Parathyroid adenoma (tissue), 2 donors: ENCODE data around the gene APRT.

Experiments used
- H2AFZ ChIP-seq: fragments of 300-600 bp; sonication (generic); one replicate; pipeline ENCODE4 v1.7.0; 2017; ENCODE audit warnings: antibody characterized with exemption, mild to moderate bottlenecking
- H3K27ac ChIP-seq: fragments of 300-600 bp; sonication (generic); one replicate; pipeline ENCODE4 v1.7.0; 2017
- H3K27me3 ChIP-seq: fragments of 300-600 bp; sonication (generic); one replicate; pipeline ENCODE4 v1.7.0; 2017; ENCODE audit warnings: low read length; ENCODE audit not compliant: control insufficient read depth, insufficient read depth
- H3K36me3 ChIP-seq: fragments of 300-600 bp; sonication (generic); one replicate; pipeline ENCODE4 v1.7.0; 2017; ENCODE audit warnings: low read length; ENCODE audit not compliant: control insufficient read depth, insufficient read depth
- H3K4me1 ChIP-seq: fragments of 300-600 bp; sonication (generic); one replicate; pipeline ENCODE4 v1.7.0; 2017; ENCODE audit warnings: control low read depth
- H3K4me2 ChIP-seq: fragments of 300-600 bp; sonication (generic); one replicate; pipeline ENCODE4 v1.7.0; 2017; ENCODE audit warnings: low read length
- H3K4me3 ChIP-seq: fragments of 300-600 bp; sonication (generic); one replicate; pipeline ENCODE4 v1.7.0; 2017; ENCODE audit warnings: low read depth, low read length
- H3K79me2 ChIP-seq: fragments of 300-600 bp; sonication (generic); one replicate; pipeline ENCODE4 v1.7.0; 2017; ENCODE audit warnings: control low read depth
- H3K9ac ChIP-seq: fragments of 300-600 bp; sonication (generic); one replicate; pipeline ENCODE4 v1.7.0; 2017; ENCODE audit warnings: mild to moderate bottlenecking
- H3K9me3 ChIP-seq: fragments of 300-600 bp; sonication (generic); one replicate; pipeline ENCODE4 v1.7.0; 2017; ENCODE audit warnings: low read length; ENCODE audit not compliant: control insufficient read depth
- TF ChIP-seq, protein P1 (sequence below): fragments of 300-600 bp; sonication (generic); IDR thresholded peaks from one replicate; pipeline ENCODE4 v1.7.0; 2017; ENCODE audit warnings: antibody characterized with exemption, mild to moderate bottlenecking
- donor health status: primary hyperparathyroidism.

The APRT gene

GRCh38 chr16:88779406-88780141 lies 32.2 kb downstream of the APRT start:
- Histone ChIP-seq H3K79me2 (peaks cover 10% of the 10 kb centered on the region), H3K9ac (no peak overlapping the region), H3K4me1 (no peaks in the 10 kb centered on the region), H3K9me3 (no peaks in the 10 kb centered on the region), H3K4me3 (no peak overlapping the region), H3K27ac (no peak overlapping the region), H3K27me3 (no peaks in the 10 kb centered on the region), H3K36me3 (no peaks in the 10 kb centered on the region), H2AFZ (no peak overlapping the region), H3K4me2 (no peak overlapping the region)
- TF ChIP-seq, protein P1, sequence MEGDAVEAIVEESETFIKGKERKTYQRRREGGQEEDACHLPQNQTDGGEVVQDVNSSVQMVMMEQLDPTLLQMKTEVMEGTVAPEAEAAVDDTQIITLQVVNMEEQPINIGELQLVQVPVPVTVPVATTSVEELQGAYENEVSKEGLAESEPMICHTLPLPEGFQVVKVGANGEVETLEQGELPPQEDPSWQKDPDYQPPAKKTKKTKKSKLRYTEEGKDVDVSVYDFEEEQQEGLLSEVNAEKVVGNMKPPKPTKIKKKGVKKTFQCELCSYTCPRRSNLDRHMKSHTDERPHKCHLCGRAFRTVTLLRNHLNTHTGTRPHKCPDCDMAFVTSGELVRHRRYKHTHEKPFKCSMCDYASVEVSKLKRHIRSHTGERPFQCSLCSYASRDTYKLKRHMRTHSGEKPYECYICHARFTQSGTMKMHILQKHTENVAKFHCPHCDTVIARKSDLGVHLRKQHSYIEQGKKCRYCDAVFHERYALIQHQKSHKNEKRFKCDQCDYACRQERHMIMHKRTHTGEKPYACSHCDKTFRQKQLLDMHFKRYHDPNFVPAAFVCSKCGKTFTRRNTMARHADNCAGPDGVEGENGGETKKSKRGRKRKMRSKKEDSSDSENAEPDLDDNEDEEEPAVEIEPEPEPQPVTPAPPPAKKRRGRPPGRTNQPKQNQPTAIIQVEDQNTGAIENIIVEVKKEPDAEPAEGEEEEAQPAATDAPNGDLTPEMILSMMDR, result no peak

DNA sequence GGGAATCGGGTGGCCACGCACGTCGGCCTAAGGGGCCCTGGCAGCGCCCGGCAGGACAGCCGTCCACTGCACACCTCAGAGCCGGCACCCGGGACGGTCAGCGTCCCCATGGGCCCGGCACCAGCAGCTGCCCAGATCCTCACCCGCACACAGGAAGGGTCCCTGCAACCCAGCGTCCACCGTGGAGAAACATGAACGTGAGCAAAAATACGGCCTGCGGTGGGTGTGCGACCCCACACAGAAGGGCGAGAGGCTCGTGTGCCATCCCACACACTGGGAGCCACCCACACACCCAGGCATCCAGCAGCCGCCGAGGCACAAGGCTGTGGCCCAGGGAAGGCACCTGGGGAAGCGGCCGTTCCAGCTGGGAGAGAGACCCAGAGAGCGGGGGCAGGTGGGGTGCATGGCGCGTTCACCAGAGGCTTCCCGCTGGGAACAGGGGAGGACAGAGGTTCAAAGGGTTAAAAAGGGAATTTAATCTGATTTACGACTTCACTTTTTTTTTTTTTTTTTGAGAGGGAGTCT lies 33.1 kb downstream of the APRT start:
- Histone ChIP-seq H3K36me3 (no peaks in the 10 kb centered on the region), H3K9ac (no peak overlapping the region)

DNA sequence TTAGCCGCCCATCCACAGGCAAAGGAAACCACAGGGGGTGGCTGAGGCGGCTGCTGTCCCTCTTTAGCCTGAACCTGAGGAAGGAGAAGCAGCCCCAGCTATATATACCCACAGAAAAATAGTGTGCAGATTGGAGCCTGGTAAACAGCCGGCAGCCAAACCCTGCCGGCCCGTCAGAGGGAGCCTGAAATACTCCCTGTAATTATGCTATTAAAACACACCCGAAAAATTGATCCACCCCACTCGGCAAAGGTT lies 33.5 kb downstream of the APRT start:
- H3K79me2 ChIP-seq, result peaks cover 10% of the 10 kb centered on the region
- no peaks in the 10 kb centered on the region for H3K4me1 ChIP-seq
- no peak overlapping the region for H3K4me3 ChIP-seq
- H3K27me3 ChIP-seq, result no peaks in the 10 kb centered on the region
- H3K9ac ChIP-seq, result no peak overlapping the region
- no peak overlapping the region for H2AFZ ChIP-seq
- no peaks in the 10 kb centered on the region for H3K9me3 ChIP-seq
- no peak overlapping the region for H3K27ac ChIP-seq
- H3K4me2 ChIP-seq, result no peak overlapping the region
- no peaks in the 10 kb centered on the region for H3K36me3 ChIP-seq
- TF ChIP-seq, protein P1, result no peak

More for the DNA sequence above, 33.1 kb downstream of the APRT start:
- no peak overlapping the region for H3K4me2 ChIP-seq
- H3K4me3 ChIP-seq, result no peak overlapping the region
- no peaks in the 10 kb centered on the region for H3K9me3 ChIP-seq
- H3K27ac ChIP-seq, result no peak overlapping the region
- H3K27me3 ChIP-seq, result no peaks in the 10 kb centered on the region
- no peaks in the 10 kb centered on the region for H3K4me1 ChIP-seq
- H3K79me2 ChIP-seq, result peaks cover 10% of the 10 kb centered on the region
- no peak overlapping the region for H2AFZ ChIP-seq
- TF ChIP-seq, protein P1, result no peak

DNA sequence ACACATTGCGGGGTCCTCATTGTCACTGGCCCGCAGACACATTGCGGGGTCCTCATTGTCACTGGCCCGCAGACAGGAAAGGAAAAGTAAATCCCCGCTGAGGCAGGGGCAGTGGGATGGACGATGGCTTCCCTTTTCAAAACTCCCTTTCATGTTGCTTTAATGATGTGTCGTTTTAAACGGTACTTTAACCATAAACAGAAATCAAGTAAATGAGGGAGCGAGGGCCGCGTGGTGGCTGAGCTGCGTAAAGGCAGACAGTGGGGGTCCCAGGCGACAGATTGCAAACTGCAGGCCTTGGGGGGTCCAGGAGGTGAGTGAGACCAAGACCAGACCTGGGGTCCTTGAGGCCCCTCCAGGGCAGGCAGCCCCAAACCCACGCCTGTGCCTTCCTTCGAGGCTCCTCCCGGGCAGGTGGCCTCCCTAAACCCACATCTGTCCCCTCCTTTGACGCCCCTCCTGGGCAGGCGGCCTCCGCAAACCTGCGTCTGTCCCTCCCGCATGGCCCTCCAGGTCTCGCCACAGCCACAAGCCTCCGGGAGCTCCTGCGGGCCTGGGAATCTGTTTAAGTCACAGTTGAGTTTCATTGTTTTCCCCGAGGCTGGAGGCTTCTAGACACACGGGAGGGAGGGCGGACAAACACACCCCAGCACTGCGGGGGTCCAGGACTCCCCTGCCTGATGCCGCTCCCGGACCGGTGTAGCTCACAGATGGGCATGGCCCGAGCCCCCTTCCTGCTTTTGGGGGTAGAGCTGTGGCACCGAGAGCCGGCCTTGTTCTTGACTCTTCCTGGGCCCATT lies 34.1 kb downstream of the APRT start:
- no peak overlapping the region for H3K27ac ChIP-seq

More for the DNA sequence above, 34.1 kb downstream of the APRT start:
- no peaks in the 10 kb centered on the region for H3K9me3 ChIP-seq
- H3K27me3 ChIP-seq, result no peaks in the 10 kb centered on the region
- no peak overlapping the region for H3K4me2 ChIP-seq
- H3K79me2 ChIP-seq, result peaks cover 10% of the 10 kb centered on the region
- no peak overlapping the region for H3K4me3 ChIP-seq
- no peaks in the 10 kb centered on the region for H3K36me3 ChIP-seq
- H3K9ac ChIP-seq, result no peak overlapping the region
- no peaks in the 10 kb centered on the region for H3K4me1 ChIP-seq
- no peak overlapping the region for H2AFZ ChIP-seq
- TF ChIP-seq, protein P1, result no peak
